HG02798 (cell line): ENCODE results near the gene C1orf74.

Experiments used
- ATAC-seq: cut with Tn5 transposase; IDR thresholded peaks from one replicate; pipeline ENCODE4 v1.9.1; 2021; ENCODE audit warnings: mild to moderate bottlenecking; ENCODE audit not compliant: unreplicated experiment, poor library complexity

Gene C1orf74

DNA sequence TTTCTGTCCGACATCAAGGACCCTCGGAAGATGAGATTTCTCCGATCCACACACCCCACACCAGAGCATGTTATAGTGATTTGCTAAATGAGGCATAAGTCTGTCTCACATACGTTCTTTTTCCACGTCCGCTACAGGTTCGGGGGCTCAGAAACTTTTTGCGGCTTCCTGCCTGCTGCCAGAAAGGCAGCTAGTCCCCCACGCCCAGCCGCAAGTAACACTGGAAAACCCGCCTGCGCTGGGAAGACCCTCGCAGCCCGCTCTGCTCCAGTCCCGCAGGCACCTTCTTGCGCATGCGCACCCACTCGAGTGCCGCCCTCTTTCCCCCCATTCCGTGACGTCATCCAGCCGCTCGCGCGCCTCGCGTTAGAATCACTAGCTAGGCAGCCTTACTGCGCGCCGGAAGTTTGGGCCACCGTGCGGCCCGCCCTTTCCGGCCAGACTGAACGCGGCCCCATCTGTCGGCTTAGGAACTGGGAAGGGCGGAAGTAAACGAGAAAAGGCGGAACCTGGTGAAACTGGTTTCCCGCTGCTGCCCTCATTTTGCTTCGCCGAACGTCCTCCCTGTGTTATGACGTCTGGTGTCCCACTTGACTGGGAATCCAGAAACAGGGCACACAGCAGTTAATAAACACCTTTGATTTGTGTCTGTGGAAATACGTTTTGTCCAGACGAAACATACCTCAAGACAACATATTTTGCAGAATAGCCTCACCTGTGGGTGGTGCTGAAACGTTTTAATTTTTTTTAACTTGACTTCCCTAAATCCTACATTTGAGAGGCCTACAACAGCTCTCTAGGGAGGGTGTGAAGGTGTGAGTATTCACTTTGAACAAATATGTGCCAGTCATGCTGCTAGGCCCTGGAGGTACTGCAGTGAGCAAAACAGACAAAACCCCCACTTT, at the start of gene C1orf74:
Gene C1orf74, minus strand, starts transcription at position 295 of the 905 bp plus-strand sequence. CDS start 925 bp downstream, outside the sequence.
- peak; percentile 99 for ATAC-seq

- ATAC-seq = no peak
Measured at GRCh38 chr1:209831615-209832014, 47.3 kb upstream of the C1orf74 start.

DNA sequence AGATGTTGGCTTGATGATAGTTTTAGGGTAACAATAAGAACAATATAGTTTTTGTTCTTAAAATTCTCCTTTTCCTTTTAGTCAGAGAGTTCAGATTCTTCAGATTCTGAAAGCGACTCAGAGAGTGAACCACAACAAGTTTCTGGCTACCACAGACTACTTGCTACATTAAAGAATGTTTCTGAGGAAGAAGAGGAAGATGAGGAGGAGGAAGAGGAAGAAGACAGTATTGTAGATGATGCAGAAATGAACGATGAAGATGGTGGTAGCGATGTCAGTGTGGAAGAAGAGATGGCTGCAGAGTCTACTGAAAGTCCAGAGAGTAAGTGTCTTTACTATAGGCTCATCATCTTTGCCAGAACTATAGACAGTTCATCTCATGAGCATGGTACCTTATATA, 46.4 kb upstream of the C1orf74 start:
- ATAC-seq = no peak

- no peak for ATAC-seq
Measured at GRCh38 chr1:209829716-209830115, 45.4 kb upstream of the C1orf74 start.

- peak; percentile 94 for ATAC-seq
Measured at GRCh38 chr1:209827384-209828262, 43.3 kb upstream of the C1orf74 start, which contains the start of gene UTP25. Gene UTP25 (plus strand): TSS chr1:209827972. CDS start chr1:209828064, 92 bp downstream.

- ATAC-seq = no peak
Measured at GRCh38 chr1:209825591-209826434, 41.5 kb upstream of the C1orf74 start.

DNA sequence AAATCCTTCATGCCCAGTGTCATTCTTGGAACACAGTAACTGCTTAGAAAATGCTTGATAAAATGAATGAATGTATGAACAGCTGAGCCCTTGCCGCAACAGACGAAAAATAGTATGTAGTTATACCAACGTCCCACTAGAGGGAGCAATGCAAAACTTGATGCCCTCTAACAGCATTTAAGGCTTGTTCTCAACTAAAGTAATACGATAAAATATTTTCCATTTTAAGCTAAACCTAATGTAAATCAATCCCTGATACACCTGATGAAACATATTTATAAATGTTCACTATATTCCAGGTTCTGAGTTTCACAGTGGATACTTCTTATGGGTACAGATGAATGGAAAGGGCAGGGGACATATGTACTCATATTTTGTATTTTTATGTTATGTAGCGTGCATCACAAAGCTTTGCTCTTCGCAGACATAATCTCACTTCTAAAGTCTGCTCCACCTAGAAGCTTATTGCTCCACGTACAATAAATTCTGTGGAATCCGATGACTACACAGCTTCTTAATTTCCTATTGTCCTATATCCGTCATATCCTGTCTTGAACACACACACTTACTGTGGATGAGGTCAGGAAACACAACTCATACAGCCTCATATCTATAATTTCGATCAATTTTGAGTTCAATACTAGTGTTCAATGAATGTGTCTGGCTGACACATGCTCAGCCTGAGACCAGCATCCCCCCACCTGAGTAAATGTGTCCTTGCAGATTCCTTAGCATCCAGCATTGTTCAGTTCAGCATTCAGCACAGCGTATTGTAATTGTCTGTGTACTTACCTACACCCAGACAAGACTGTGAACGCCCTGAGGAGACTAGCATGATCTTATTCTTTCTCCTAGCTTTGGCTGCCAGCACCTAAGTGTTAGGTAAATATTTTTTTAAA, 39.0 kb upstream of the C1orf74 start:
- peak; percentile 30 for ATAC-seq

DNA sequence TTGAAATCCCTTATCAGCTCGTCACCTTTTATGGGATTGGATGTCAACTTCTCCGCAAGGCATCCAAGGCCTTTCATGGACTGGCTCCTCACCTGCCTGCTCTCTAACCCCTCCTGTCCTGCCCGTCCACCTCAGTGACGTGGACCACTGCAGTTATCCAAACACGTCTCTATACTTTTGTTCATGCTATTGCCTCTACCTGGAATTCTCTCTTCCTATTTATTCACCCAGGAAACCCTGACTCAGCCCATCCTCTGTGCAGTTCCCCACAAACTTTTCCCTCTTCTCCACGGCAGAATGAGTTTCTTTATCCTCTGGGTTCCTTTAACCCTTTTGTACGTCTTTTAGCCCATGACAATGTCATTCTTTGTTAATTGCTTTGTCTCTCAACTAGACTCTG, 38.3 kb upstream of the C1orf74 start:
- no peak for ATAC-seq

DNA sequence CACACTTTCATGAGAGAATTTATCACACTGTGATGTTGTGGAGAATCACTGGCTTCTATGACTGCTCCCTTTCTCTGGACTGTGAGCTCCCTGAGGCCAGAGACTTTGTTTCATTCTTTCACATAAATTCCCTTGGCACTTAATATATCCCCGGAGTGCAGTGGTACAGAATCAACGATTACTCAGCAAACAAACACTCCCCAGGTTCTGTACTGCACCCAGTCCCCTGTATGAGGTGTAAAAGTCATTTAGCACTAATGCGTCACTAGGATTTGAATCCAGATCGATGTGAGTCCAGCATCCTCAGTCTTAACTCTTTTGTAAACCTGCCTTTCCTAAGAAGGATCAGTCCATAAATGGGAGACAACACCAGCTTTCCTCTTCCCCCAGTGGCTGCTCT, 36.6 kb upstream of the C1orf74 start:
- no peak for ATAC-seq

- ATAC-seq = no peak
Measured at GRCh38 chr1:209819058-209819457, 34.7 kb upstream of the C1orf74 start.

DNA sequence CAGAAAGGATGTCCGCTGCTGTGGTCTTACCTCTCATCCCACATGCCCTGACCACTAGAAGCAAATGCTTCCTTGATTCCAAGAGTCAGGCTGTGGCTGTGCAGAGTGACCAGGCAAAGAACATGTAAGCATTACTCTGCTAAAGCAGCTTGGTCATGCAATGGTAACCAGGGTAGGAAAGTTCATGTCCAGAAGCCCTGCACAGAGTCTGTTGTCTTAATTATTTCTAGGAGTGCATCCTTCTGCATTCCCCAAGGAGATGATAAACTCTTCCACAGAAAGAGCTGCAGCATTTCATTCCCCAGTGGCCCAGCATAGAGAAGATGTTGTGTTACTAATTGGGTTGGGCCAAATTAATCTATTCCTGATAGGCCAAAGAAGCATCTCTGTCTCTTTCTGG, 33.3 kb upstream of the C1orf74 start:
- ATAC-seq = no peak

DNA sequence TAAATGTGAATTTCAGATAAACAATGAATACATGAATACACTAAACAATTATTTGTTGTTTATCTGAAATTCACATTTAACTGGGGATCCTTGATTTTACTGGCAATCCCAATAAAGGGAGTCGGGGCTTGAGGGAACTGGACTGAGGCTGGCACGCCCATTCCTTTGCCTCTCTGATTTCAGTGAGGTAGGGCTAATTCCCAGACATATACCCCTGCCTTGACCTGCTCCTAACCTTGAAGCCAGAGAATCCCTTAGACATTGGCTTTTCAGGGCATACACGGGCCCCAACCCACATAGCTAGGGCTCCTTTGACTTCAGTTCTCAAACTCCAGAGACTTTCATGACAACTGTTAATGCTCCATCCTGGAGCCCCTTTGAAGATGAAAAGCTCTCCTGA, 32.6 kb upstream of the C1orf74 start:
- ATAC-seq = no peak

GRCh38 chr1:209815931-209816341, 31.6 kb upstream of the C1orf74 start:
- ATAC-seq = no peak

GRCh38 chr1:209815490-209815889, 31.1 kb upstream of the C1orf74 start:
- ATAC-seq = no peak

DNA sequence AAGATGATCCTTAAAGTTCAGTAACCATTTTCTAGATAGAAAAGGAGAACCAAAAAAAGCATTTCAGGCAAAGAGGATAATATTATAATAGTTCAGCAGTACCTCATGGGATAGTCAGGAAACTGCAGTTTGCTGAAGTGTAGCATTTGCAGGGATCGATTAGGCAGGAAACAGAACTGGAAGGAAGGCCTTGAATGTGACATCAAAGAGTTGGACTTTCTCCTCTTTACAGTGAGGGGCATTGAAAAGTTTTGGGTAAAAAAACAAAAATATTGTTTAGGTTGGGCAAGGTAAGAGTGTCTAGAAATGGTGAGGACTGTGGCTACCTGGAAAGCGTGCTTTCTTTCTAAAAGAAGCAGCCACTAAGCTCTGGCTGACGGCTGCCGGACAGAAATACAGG, 29.5 kb upstream of the C1orf74 start:
- ATAC-seq = no peak

- no peak for ATAC-seq
Measured at GRCh38 chr1:209810783-209811182, 26.4 kb upstream of the C1orf74 start.

DNA sequence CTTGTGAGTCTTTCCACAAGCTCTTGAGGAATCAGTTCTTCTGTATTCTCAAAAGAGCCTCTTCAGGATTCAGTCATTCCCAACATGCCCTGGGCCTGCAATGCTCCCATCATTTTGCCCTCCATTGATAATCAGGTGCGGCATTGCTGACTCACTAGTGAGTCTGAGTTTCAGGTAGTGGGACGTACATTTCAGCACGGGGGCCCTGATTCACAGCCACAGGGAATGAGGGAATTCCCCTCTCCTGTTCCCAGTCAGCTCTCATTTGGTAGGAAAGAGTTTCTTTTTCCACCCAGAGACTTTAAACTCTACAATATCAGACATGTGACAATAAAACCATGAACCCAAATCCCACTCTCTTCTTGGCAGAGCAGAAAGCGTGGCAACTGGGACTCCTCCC, 25.3 kb upstream of the C1orf74 start:
- no peak for ATAC-seq

DNA sequence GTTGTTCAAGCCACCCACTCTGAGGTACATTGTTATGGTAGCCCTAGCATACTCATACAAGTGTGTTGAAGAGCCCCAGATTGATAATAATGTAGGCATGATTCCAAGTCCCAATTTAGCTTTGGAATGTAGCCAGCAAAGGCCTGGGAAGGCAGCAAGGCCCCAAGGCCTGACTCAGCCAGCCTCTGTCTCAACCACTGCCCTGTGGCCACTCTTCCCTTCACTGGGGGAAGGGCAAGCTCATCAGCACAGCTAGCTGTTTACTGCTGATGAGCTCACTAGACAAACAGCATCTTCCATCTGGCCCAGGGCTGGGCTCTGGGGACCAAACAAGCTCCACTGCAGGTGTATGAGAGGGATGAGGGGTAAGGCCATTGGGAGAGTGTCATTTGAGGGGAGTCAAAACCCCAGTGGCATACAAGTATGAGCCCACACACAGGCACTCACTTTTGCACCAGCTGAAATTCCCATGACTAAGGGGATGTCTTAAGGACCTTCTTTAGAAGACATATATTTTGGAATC, 23.8 kb upstream of the C1orf74 start:
- ATAC-seq = no peak

- ATAC-seq = no peak
Measured at GRCh38 chr1:209807509-209807908, 23.1 kb upstream of the C1orf74 start.
